A673 (cell line): ENCODE measurements around the gene TSC22D2.

Experiments used
- EZH2 ChIP-seq: fragments of 200-600 bp; sonication (generic); IDR thresholded peaks from 2 replicates; pipeline ENCODE4 v1.6.1; 2017; ENCODE audit warnings: borderline replicate concordance, low read depth, mild to moderate bottlenecking, mixed read lengths, antibody characterized with exemption, low read length; ENCODE audit not compliant: poor library complexity, severe bottlenecking
- TF ChIP-seq, protein P1 (sequence below): fragments of 300-800, 200-600 bp; sonication (generic); conservative IDR thresholded peaks from 2 replicates; pipeline ENCODE4 v1.5.1; 2017; ENCODE audit warnings: low read depth, mild to moderate bottlenecking, antibody characterized with exemption, low read length, moderate library complexity, mixed read lengths

DNA sequence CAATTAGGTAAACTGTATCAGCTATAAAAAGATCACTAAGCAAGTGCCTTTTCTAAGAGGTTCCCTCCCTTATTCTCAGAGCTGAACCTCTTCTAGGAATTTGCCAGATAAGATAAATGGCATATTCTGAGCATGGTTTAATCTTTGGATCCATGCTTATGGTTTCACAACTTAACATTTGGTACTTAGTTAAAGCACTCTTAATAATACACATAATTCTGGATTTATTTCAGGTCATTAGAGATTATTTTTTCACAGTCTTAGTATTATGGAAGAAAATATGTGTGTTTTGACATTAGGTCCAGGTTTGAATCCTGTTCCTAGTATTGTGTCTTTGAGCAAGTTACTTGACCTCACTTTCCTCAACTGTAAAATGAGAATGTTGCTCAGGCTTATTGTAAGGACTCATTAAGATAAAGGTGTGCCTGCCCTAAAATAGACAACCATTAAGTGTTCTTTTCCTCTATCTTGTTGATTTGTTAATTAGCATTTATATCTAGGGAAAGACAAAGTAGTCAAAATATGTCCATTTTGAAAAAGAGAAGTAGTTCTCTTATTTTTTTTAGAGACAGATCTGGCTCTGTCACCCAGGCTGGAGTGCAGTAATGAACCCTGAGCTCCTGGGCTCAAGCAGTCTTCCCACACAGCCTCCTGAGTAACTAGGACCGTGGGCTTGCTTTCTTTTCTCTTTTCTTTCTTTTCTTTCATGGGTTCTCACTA, 43.4 kb downstream of the TSC22D2 start:
- TF ChIP-seq, protein P1, sequence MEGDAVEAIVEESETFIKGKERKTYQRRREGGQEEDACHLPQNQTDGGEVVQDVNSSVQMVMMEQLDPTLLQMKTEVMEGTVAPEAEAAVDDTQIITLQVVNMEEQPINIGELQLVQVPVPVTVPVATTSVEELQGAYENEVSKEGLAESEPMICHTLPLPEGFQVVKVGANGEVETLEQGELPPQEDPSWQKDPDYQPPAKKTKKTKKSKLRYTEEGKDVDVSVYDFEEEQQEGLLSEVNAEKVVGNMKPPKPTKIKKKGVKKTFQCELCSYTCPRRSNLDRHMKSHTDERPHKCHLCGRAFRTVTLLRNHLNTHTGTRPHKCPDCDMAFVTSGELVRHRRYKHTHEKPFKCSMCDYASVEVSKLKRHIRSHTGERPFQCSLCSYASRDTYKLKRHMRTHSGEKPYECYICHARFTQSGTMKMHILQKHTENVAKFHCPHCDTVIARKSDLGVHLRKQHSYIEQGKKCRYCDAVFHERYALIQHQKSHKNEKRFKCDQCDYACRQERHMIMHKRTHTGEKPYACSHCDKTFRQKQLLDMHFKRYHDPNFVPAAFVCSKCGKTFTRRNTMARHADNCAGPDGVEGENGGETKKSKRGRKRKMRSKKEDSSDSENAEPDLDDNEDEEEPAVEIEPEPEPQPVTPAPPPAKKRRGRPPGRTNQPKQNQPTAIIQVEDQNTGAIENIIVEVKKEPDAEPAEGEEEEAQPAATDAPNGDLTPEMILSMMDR = no peak
- no peak for TF ChIP-seq EZH2
